GM12801 (cell line): ENCODE data around the gene PTPRA.

Source experiments
- TF ChIP-seq, protein P1 (sequence below): IDR thresholded peaks from one replicate; pipeline ENCODE4 v1.5.1; 2011; ENCODE audit warnings: control low read depth; ENCODE audit not compliant: insufficient read length; ENCODE audit errors: extremely low read depth

PTPRA gene

DNA sequence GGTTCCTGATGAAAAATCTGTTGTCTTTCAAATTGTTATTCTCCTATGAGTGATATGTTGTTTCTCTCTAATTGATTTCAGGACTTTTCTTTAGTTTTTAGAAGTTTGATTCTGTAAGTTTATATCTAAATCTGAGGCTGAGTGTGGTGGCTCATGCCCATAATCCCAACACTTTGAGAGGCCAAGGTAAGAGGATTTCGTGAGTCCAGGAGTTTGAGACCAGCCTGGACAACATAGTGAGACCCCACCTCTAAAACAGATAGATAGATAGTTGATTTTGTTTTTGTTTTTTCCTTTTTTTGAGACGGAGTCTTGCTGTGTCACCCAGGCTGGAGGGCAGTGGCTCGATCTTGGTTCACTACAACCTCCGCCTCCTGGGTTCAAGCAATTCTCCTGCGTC is 64.6 kb downstream of the PTPRA start:
- TF ChIP-seq, protein P1, sequence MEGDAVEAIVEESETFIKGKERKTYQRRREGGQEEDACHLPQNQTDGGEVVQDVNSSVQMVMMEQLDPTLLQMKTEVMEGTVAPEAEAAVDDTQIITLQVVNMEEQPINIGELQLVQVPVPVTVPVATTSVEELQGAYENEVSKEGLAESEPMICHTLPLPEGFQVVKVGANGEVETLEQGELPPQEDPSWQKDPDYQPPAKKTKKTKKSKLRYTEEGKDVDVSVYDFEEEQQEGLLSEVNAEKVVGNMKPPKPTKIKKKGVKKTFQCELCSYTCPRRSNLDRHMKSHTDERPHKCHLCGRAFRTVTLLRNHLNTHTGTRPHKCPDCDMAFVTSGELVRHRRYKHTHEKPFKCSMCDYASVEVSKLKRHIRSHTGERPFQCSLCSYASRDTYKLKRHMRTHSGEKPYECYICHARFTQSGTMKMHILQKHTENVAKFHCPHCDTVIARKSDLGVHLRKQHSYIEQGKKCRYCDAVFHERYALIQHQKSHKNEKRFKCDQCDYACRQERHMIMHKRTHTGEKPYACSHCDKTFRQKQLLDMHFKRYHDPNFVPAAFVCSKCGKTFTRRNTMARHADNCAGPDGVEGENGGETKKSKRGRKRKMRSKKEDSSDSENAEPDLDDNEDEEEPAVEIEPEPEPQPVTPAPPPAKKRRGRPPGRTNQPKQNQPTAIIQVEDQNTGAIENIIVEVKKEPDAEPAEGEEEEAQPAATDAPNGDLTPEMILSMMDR: no peak

DNA sequence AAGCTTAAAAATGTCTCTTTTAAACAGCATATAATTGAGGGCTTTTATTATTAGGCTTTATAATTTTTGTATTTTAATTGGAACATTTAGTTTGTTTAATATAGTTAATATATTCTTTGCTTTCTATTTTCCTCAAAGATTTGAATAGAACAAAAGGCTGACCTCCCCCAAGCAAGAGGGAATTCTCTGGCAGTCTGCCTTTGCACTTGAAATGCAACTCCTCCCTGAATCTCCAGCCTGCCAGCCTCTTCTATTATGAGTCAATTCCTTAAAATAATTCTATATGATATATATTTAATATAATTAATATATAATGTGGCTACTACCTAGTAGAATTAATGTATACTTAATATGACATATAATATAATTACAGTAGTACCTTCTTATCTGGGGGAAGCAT is 69.2 kb downstream of the PTPRA start:
- TF ChIP-seq, protein P1: no peak

DNA sequence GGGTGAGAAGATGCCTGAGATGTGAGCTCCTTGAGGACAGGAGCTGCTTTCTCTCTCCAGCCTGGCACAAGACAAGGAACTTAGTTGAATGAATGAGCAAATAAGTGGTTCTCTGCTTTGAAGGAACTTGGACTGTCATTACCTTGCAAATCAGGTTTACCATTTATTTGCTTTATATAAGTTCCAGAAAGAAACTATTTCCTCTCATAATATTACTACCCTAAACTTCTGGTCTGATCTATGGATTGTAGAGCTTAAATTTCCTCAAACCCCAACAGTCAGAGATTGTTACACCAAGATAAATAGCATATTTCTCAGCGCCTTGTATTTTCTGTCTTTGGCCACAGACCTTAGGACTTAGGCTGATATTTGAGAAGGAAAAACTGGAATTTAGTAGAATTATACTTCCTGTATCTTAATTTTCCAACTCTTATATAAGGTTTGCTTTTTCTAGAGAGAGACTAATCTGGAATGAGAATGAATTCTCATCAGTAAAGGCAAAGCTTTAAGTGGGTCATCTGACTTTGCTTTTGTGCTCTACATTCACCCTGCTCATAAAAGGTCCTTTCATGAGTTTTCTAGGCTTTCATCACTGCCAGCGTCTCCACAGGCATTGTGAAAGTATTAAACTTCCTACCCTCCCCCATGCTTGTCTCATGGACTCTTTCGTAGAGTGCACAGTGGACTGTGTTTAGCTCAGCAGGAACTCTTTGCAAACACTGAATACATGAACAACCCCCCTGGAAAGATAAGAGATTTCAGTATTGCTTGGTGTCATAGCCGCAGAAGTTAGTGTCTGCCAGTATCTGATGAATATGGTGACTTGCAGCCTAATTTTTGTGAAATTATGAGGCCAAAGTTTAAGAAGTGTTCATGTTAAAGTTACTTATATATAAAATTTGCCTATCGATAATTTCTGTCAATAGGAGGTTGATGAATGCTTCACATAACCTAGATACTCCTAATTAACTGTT is 74.0 kb downstream of the PTPRA start:
- TF ChIP-seq, protein P1: no peak

DNA sequence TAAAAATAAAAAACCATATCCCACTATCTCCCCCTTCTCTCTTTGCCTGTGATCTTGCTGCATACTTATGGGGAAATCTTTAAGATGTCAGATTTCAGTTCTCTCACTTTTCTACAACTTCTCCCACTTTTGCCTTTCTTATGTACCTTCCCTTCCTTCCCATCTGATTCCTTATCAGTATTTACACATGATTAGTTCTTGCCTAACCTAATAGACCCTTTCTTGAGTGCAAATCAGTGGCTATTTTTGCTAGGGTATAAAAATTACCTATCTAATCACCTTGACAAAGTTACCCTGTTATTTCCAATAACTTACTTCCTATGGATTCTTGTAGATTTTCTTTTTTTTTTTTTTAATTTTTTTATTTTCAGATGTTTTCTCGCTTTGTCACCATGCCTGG is 75.7 kb downstream of the PTPRA start:
- TF ChIP-seq, protein P1: no peak

DNA sequence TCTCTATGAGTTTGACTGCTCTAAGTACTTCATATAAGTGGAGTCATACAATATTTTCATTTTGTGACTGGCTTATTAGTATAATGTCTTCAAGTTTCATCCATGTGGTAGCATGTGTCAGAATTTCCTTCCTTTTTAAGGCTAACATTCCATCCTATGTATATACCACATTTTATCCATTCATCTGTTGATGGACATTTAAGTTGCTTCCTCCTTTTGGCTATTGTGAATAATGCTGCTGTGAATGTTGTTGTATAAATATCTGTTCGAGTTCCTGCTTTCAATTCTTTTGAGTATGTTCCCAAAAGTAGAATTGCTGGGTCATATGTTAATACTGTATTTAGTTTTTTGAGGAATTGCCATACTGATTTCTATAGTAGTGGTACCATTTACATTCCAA is 79.5 kb downstream of the PTPRA start:
- TF ChIP-seq, protein P1: no peak

DNA sequence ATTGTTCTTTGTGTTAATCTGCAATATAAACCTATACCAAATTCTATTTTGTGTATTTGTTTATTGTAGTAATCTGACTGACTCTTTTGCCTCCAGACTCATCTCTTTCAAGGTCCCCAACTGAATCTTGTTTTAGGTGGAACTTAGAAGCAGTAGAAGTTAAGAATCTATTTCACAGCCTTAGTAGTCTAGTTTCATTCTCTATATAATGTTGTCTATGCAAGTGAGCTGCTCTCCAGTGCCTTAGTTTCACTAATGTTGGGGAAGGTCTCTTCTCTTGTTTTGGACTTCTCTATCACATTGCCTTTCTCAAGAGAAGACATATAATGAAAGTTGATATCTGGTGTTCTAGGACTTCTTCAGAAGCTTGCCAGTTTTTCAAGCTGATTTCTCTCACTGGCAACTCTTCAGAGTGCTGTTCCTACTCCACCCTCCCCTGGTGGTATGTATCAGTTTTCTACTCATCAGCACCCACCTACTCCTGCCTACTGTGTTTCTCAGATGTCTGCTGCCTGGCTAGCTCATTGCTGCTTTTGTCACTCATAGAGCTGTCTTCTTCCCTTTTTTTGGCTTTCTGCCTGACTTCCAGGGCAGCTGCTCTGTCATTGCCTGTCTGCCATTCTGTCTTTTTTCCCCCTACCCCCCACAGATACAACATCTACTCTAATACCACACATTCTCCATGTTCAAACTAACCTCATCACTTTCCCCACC is 82.1 kb downstream of the PTPRA start:
- TF ChIP-seq, protein P1: no peak

DNA sequence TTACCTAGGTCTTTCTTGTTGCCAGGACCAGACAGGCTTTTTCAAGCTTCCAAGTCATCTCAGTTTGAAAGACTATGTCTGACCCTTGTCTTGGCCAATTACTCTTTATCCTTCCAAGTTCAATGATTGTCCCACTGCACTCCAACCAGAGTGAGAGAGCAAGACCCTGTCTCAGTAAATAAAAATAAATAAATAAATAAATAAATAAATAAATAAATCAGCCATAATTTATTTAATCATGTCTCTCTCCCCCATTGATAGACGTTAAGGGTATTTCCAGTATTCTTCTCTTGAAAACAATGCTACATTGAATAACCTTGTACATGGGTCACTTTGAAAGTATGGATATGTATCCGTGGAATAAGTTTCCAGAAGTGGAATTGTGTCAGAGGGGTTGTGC is 83.2 kb downstream of the PTPRA start:
- TF ChIP-seq, protein P1: no peak
